OCI-LY7 (cell line): ENCODE measurements around the gene DPH7. TPM values are rescaled to one million over a fixed set of nuclear protein-coding genes. Genes with fewer than 3 reads are reported as not detected.
"Not testable (repeated sequence)": the region's sequence is repeated elsewhere in the genome, so short reads cannot be mapped to it uniquely, and the experiment has no call there.

ENCODE experiments used
- BruUV-seq: library from RNA; stranded (reverse); fragments of 400-500 nt; replicated peaks from 2 replicates; lab custom pipeline; 2021; lab: Mats Ljungman, UMichigan
- CTCF ChIA-PET: fragments of 300-600 bp; sonication (Branson Sonifier 250); formaldehyde crosslinking; loops from one replicate; lab custom pipeline; 2022; ENCODE audit warnings: antibody characterized with exemption; ENCODE audit not compliant: unreplicated experiment; lab: Charles Lee
- POLR2A ChIA-PET: fragments of 300-600 bp; sonication (Branson Sonifier 250); formaldehyde crosslinking; loops from one replicate; lab custom pipeline; 2022; ENCODE audit warnings: antibody characterized with exemption; lab: Charles Lee
- DNase-seq: peaks from one replicate; pipeline ENCODE4 v3.0.0-alpha.2; 2015; ENCODE audit warnings: low spot score
- H2AFZ ChIP-seq: fragments of 200-600 bp; sonication (generic), shearing (Covaris generic); 2 replicates; pipeline ENCODE4 v1.6.1; 2014; ENCODE audit warnings: mild to moderate bottlenecking, antibody characterized with exemption, low read length, moderate library complexity
- H3K27ac ChIP-seq: fragments of 200-600 bp; sonication (generic); 2 replicates; pipeline ENCODE4 v1.5.1; 2014; ENCODE audit warnings: mixed run types, low read depth, mild to moderate bottlenecking, moderate library complexity, low read length, inconsistent platforms; ENCODE audit not compliant: poor library complexity, severe bottlenecking
- H3K36me3 ChIP-seq: fragments of 200-600 bp; sonication (generic); 2 replicates; pipeline ENCODE4 v1.6.1; 2014; ENCODE audit warnings: mild to moderate bottlenecking, antibody characterized with exemption, low read length, moderate library complexity, mixed read lengths; ENCODE audit not compliant: insufficient read depth
- H3K4me1 ChIP-seq: fragments of 200-600 bp; sonication (generic); 2 replicates; pipeline ENCODE4 v1.5.1; 2014; ENCODE audit warnings: mild to moderate bottlenecking, low read length; ENCODE audit not compliant: insufficient read depth, poor library complexity, severe bottlenecking
- H3K4me2 ChIP-seq: fragments of 200-600 bp; sonication (generic); 2 replicates; pipeline ENCODE4 v1.6.1; 2014; ENCODE audit warnings: mild to moderate bottlenecking, low read length
- H3K4me3 ChIP-seq: fragments of 200-600 bp; sonication (generic); 2 replicates; pipeline ENCODE4 v1.5.1; 2014; ENCODE audit warnings: mild to moderate bottlenecking, low read depth, low read length; ENCODE audit not compliant: poor library complexity, severe bottlenecking
- H3K79me2 ChIP-seq: fragments of 200-600 bp; sonication (generic); 2 replicates; pipeline ENCODE4 v1.6.1; 2016; ENCODE audit warnings: low read depth, mild to moderate bottlenecking, low read length, moderate library complexity, mixed read lengths; ENCODE audit not compliant: insufficient read depth
- H3K9me2 ChIP-seq: fragments of 200-600 bp; sonication (generic); 2 replicates; pipeline ENCODE4 v1.6.1; 2016; ENCODE audit warnings: mild to moderate bottlenecking, low read length, mixed read lengths; ENCODE audit not compliant: insufficient read depth
- H3K9me3 ChIP-seq: fragments of 200-600 bp; sonication (generic); 2 replicates; pipeline ENCODE4 v1.6.1; 2014; ENCODE audit warnings: mild to moderate bottlenecking, mixed run types, low read length, mixed read lengths
- H4K20me1 ChIP-seq: fragments of 200-600 bp; sonication (generic); 2 replicates; pipeline ENCODE4 v1.6.1; 2014; ENCODE audit warnings: mild to moderate bottlenecking, antibody characterized with exemption, low read length, moderate library complexity, mixed read lengths; ENCODE audit not compliant: insufficient read depth
- EZH2phosphoT487 ChIP-seq: fragments of 200-600 bp; sonication (generic); IDR thresholded peaks from 2 replicates; pipeline ENCODE4 v1.6.1; 2018; ENCODE audit warnings: low read depth, borderline replicate concordance, mild to moderate bottlenecking, mixed run types, antibody characterized with exemption, low read length, moderate library complexity, mixed read lengths
- intact Hi-C: fragments of 100-400 bp; cut with micrococcal nuclease; formaldehyde crosslinking; loops from one replicate; pipeline ENCODE4 v1.10.0; 2022; ENCODE audit not compliant: unreplicated experiment
- total RNA-seq, 2 experiments: library from RNA; depleted of rRNA in 1 of 2; stranded (reverse); fragments of >200 nt in 1 of 2; shearing (Covaris generic) in 1 of 2; gene quantifications; 2 replicates each; pipeline ENCODE4 v1.2.3, GENCODE V29; 2014 to 2022
- TF ChIP-seq, protein P1 (sequence below): fragments of 200-600 bp; sonication (generic); conservative IDR thresholded peaks from 2 replicates; pipeline ENCODE4 v1.5.1; 2014; ENCODE audit warnings: mild to moderate bottlenecking, antibody characterized with exemption, low read length, moderate library complexity, mixed read lengths

Gene DPH7
- total RNA-seq, 2 experiments from 2014 or later: 72.9 to 95.6 TPM

DNA sequence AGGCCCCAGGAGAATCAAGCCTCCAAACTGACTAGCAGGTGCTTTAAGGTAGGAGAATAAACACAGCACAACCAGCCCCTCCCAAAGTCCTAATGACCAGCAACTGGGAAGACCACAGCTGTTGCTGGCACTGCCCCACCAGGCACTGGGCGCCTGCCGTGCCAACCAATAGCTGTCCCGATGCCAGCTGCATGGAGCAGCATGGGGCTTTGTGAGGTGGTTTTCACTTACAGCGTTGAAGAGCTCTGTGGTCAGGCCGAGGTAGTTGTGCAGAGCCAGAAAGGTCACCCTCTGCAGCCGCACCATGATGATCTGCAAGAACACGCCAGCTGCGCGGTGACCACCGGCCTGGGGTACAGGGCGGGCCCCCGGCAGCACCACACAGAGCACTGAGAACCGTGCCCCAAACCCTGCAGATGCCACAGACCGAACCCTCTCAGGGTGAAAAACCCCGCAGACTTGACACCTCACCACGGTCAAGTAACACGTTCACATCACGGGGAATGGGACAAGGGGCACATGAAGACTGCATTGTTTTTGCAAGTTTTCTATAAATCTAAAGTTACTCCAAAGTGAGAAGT lies 57.2 kb downstream of the DPH7 start:
- no peak overlapping the region for H2AFZ ChIP-seq
- TF ChIP-seq, protein P1, sequence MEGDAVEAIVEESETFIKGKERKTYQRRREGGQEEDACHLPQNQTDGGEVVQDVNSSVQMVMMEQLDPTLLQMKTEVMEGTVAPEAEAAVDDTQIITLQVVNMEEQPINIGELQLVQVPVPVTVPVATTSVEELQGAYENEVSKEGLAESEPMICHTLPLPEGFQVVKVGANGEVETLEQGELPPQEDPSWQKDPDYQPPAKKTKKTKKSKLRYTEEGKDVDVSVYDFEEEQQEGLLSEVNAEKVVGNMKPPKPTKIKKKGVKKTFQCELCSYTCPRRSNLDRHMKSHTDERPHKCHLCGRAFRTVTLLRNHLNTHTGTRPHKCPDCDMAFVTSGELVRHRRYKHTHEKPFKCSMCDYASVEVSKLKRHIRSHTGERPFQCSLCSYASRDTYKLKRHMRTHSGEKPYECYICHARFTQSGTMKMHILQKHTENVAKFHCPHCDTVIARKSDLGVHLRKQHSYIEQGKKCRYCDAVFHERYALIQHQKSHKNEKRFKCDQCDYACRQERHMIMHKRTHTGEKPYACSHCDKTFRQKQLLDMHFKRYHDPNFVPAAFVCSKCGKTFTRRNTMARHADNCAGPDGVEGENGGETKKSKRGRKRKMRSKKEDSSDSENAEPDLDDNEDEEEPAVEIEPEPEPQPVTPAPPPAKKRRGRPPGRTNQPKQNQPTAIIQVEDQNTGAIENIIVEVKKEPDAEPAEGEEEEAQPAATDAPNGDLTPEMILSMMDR: no peak
- no peak for TF ChIP-seq EZH2phosphoT487
- ChIA-PET CTCF (no interaction called here), POLR2A (no interaction called here)
- H3K9me3 ChIP-seq: no peaks in the 10 kb centered on the region
- no peaks in the 10 kb centered on the region for H3K36me3 ChIP-seq
- H3K4me1 ChIP-seq: no peaks in the 10 kb centered on the region
- H3K9me2 ChIP-seq: no peaks in the 10 kb centered on the region
- no peak overlapping the region for H3K27ac ChIP-seq
- intact Hi-C loops: no loop called here
- BruUV-seq: no TSS peak
- H3K79me2 ChIP-seq: no peaks in the 10 kb centered on the region
- no peaks in the 10 kb centered on the region for H4K20me1 ChIP-seq
- no peak for DNase-seq
- H3K4me2 ChIP-seq: no peak overlapping the region
- H3K4me3 ChIP-seq: no peak overlapping the region

DNA sequence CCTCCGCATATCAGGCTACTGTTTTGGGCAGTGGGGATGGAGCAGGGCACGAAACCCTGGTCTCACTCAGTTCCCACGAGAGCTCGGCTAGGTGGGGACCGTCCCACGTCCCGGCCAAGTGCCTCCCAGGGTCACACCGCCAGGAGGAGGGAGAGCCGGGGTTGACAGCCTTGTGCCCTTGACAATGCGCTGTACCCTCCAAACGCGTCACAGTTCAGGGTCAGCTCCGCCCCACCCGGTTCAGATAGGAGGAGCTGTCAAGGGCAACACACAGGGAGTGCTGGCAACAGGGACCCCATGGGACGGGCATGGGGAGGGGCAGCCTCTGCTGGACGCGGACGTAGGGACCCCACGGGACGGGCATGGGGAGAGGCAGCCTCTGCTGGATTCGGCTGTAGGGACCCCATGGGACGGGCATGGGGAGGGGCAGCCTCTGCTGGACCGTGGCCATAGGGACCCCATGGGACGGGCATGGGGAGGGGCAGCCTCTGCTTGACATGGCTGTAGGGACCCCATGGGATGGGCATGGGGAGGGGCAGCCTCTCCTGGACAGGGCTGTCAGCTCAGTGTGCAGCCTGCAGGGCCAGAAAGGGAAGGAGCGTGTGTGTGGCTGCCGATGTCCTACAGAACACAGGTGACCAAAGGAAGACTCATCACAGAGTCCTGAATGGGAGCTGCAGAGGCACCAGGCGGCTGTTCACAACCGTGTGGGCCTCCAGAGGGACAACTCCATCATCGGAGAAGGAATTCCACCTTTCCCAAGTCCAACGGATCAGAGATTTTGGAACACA lies 57.9 kb downstream of the DPH7 start:
- Histone ChIP-seq H3K9me2 (no peaks in the 10 kb centered on the region), H3K79me2 (no peaks in the 10 kb centered on the region), H3K9me3 (no peaks in the 10 kb centered on the region), H3K4me2 (no peak overlapping the region), H3K27ac (no peak overlapping the region), H2AFZ (no peak overlapping the region), H3K4me1 (no peaks in the 10 kb centered on the region), H3K4me3 (no peak overlapping the region), H4K20me1 (no peaks in the 10 kb centered on the region), H3K36me3 (no peaks in the 10 kb centered on the region)
- TF ChIP-seq EZH2phosphoT487: no peak
- TF ChIP-seq, protein P1: no peak
- ChIA-PET CTCF (no interaction called here), POLR2A (interaction anchor here (0.6 kb wide), 1 partner anchor 216 kb away, joined by 3 read pairs; no protein-coding TSS in a partner anchor)
- intact Hi-C loops: no loop called here
- DNase-seq: no peak
- BruUV-seq: no TSS peak

- Histone ChIP-seq H3K9me3 (no peaks in the 10 kb centered on the region), H4K20me1 (no peaks in the 10 kb centered on the region), H3K9me2 (no peaks in the 10 kb centered on the region), H3K36me3 (no peaks in the 10 kb centered on the region), H2AFZ (no peak overlapping the region), H3K4me2 (no peak overlapping the region), H3K79me2 (no peaks in the 10 kb centered on the region), H3K4me1 (no peaks in the 10 kb centered on the region), H3K27ac (no peak overlapping the region), H3K4me3 (no peak overlapping the region)
- intact Hi-C loops: no loop called here
- TF ChIP-seq, protein P1: no peak
- no peak for TF ChIP-seq EZH2phosphoT487
- DNase-seq: no peak
- BruUV-seq: no TSS peak
- POLR2A ChIA-PET: no interaction called here
- CTCF ChIA-PET: no interaction called here
These were observed 59.2 kb downstream of the DPH7 start for GRCh38 chr9:137519553-137519952.

GRCh38 chr9:137518661-137519459 lies 59.9 kb downstream of the DPH7 start:
- POLR2A ChIA-PET, H3K9me3 ChIP-seq, H2AFZ ChIP-seq, CTCF ChIA-PET, DNase-seq, H3K4me2 ChIP-seq, H3K9me2 ChIP-seq, H4K20me1 ChIP-seq, H3K4me3 ChIP-seq, H3K4me1 ChIP-seq, H3K79me2 ChIP-seq, BruUV-seq, H3K27ac ChIP-seq, H3K36me3 ChIP-seq, intact Hi-C loops: not testable (repeated sequence)
